ENCODE measurements around the gene KIF1A. TPM values are rescaled to one million over a fixed set of nuclear protein-coding genes. Genes with fewer than 3 reads are reported as not detected.

The KIF1A gene
- total and polyA plus RNA-seq, 2 donors from 2014 or later, result 0.54 to 0.58 TPM

- H3K27me3 ChIP-seq (ENCODE audit: control insufficient read depth, insufficient read depth, low read length), result no peaks in the 10 kb centered on the region
- no peak overlapping the region for H3K27ac ChIP-seq (ENCODE audit: low read depth in 2 of 2, low read length in 2 of 2)
- no peak for TF ChIP-seq CTCF (IDR thresholded peaks at IDR 0.05; ENCODE audit: borderline replicate concordance, extremely low read depth, insufficient read depth)
- H3K36me3 ChIP-seq (ENCODE audit: control insufficient read depth in 2 of 3, insufficient read depth in 3 of 3, low read length in 3 of 3), result no peaks in the 10 kb centered on the region
- DNase-seq (no peak), FAIRE-seq (no peak)
- peaks cover 0 to 3% (median 0%) of the 10 kb centered on the region in 3 donors for H3K4me1 ChIP-seq (ENCODE audit: control insufficient read depth in 2 of 3, insufficient read depth in 2 of 3, low read depth in 1 of 3, low read length in 3 of 3)
- intact Hi-C loops (cut with DNase I), result loop anchor here (5.0 to 10.0 kb wide), 2 partner anchors 215 to 367 kb away; no protein-coding TSS in a partner anchor
- peaks cover 0 to 7% (median 0%) of the 10 kb centered on the region in 3 donors for H3K9me3 ChIP-seq (ENCODE audit: control insufficient read depth in 2 of 3, insufficient read depth in 1 of 3, low read length in 3 of 3)
- no peak overlapping the region for H3K9ac ChIP-seq (ENCODE audit: low read length in 3 of 3)
- no peak overlapping the region for H3K4me3 ChIP-seq (ENCODE audit: low read length in 3 of 3)
Measured at GRCh38 chr2:240850026-240850425, 30.0 kb upstream of the KIF1A start.

- no peak for TF ChIP-seq CTCF (IDR thresholded peaks at IDR 0.05; ENCODE audit: borderline replicate concordance, extremely low read depth, insufficient read depth)
- H3K4me1 ChIP-seq (ENCODE audit: control insufficient read depth in 2 of 3, insufficient read depth in 2 of 3, low read depth in 1 of 3, low read length in 3 of 3), result peaks cover 0 to 3% (median 0%) of the 10 kb centered on the region in 3 donors
- intact Hi-C loops (cut with DNase I), result no loop called here
- FAIRE-seq (no peak), DNase-seq (no peak)
- peaks cover 0 to 1% (median 0%) of the 10 kb centered on the region in 3 donors for H3K9me3 ChIP-seq (ENCODE audit: control insufficient read depth in 2 of 3, insufficient read depth in 1 of 3, low read length in 3 of 3)
- no peaks in the 10 kb centered on the region for H3K27me3 ChIP-seq (ENCODE audit: control insufficient read depth, insufficient read depth, low read length)
- no peak overlapping the region for H3K9ac ChIP-seq (ENCODE audit: low read length in 3 of 3)
- H3K27ac ChIP-seq (ENCODE audit: low read depth in 2 of 2, low read length in 2 of 2), result no peak overlapping the region
- H3K4me3 ChIP-seq (ENCODE audit: low read length in 3 of 3), result no peak overlapping the region
- H3K36me3 ChIP-seq (ENCODE audit: control insufficient read depth in 2 of 3, insufficient read depth in 3 of 3, low read length in 3 of 3), result no peaks in the 10 kb centered on the region
Measured at GRCh38 chr2:240848900-240849680, 29.1 kb upstream of the KIF1A start.

- Histone ChIP-seq H3K36me3 (ENCODE audit: control insufficient read depth in 2 of 3, insufficient read depth in 3 of 3, low read length in 3 of 3) (no peaks in the 10 kb centered on the region), H3K27me3 (ENCODE audit: control insufficient read depth, insufficient read depth, low read length) (no peaks in the 10 kb centered on the region), H3K9ac (ENCODE audit: low read length in 3 of 3) (no peak overlapping the region), H3K4me3 (ENCODE audit: low read length in 3 of 3) (no peak overlapping the region), H3K27ac (ENCODE audit: low read depth in 2 of 2, low read length in 2 of 2) (no peak overlapping the region), H3K9me3 (ENCODE audit: control insufficient read depth in 2 of 3, insufficient read depth in 1 of 3, low read length in 3 of 3) (no peaks in the 10 kb centered on the region), H3K4me1 (ENCODE audit: control insufficient read depth in 2 of 3, insufficient read depth in 2 of 3, low read depth in 1 of 3, low read length in 3 of 3) (peaks cover 0 to 3% (median 0%) of the 10 kb centered on the region in 3 donors)
- DNase-seq (no peak), FAIRE-seq (no peak)
- no peak for TF ChIP-seq CTCF (IDR thresholded peaks at IDR 0.05; ENCODE audit: borderline replicate concordance, extremely low read depth, insufficient read depth)
- intact Hi-C loops (cut with DNase I), result no loop called here
Measured at GRCh38 chr2:240847817-240848216, 27.8 kb upstream of the KIF1A start.
